Right lung (tissue), 5 donors: ENCODE results near the gene TPSB2. TPM values are rescaled to one million over a fixed set of nuclear protein-coding genes. Genes with fewer than 3 reads are reported as not detected.
"Not testable (repeated sequence)": the region's sequence is repeated elsewhere in the genome, so short reads cannot be mapped to it uniquely, and the experiment has no call there.

ENCODE experiments used
- DNase-seq, 2 donors: peaks; one replicate each; pipeline ENCODE4 v3.0.0-alpha.2; 2013
- polyA plus RNA-seq, 5 donors: library from polyadenylated mRNA; unstranded; fragments of 120-200 nt; gene quantifications; one replicate each; pipeline versions ENCODE4 v1.2.1 to v1.2.3, GENCODE V29; 2013; ENCODE audit warnings: inconsistent platforms in 1 of 5, low replicate concordance in 1 of 5; ENCODE audit not compliant: insufficient read length in 5 of 5, insufficient read depth in 1 of 5

Gene TPSB2
- polyA plus RNA-seq, 5 donors, result 0.13 to 0.19 (median 0.19) TPM; not detected in 2

DNA sequence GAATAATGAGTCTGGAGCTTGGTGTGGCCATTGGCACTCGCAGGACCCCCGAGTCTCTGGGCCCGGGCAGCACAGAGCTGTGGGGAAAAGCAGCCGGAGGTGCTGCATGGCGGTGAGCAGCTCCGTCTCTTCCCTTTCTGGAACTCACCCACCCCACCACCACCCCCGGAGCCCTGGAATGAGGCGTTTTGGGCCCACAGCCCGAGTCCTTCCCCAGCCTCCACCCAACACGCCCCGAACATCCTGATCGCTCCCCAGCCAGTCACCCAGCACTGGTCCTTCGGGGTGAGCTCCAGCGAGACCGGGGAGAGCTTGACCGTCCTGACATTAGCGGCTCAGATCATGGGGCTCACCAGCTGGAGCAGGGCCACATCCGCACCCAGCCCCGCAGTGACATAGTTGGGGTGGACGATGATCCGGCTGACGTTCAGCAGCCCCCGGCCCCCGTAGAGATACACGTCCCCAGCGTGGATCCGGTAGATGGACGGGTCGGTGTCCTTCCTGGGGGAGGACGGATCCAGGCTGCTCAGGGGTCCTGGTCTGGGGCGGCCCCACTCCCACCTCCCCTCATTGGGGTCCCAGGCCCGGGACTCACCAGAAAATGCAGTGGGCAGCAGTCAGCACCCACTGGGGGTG, 32.3 kb upstream of the TPSB2 start:
- no peak for DNase-seq

DNA sequence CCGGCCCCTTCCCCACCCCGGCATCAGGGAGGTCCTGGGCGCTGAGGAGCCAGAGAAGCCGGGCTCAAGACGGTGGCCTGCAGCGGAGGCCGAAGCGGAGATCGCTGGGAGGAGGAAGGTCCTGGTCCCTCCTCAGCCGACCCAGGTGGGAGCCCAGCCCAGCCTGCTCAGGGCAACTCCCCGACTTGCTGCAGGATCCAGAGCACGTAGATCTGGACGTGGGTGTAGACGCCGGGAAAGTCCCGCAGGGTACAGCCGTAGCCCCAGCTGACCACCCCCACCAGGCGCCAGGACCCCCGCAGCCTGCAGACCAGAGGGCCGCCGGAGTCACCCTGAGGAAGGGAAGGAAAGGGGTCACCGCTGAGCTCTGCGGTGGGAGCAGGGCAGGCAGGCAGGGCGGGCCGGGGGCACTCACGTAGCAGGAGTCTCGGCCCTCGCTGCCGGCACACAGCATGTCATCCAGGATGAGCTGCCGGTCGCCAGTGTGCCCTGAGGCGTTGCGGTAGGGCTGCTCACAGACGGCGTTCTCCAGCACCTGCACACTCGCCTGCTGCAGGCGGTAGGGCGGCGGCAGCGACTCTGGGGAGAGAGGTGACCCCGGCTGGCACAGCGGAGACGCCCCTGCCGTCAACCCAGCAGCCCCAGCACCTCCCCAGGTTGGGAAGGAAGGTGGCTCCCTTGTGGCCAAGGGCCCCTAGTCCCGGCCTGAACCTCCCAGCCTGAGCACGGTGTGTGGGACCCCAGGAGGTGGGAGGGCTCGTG, 31.3 kb upstream of the TPSB2 start:
- no peak for DNase-seq

DNA sequence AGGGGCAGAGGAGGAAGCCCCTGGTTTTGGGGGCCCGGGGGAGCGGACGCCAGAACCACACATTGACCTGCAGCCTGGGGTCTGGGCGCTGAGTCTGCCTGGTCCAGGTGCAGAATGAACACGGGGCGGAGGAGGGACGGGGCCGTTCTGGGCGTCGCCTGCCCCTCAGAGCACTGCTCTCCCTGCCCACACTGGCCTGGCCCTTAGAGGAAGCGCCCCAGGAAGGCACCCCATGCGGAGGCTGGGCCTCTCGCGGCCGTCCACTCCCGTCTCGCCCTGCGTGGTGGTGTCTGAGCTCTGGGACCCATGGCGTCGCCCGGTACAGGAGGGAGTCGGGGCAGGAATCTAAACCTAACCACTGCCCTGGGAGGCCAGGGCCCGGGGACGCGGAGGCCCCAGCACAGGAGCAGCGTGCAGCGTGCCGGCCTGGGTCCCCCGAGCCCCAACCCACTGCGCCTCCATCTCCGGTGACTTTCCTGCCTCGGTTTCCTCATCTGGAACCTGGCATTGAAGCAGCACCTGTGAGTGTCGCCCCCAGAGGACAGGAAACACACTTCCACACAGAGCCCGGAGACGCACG, 30.2 kb upstream of the TPSB2 start:
- no peak for DNase-seq

DNA sequence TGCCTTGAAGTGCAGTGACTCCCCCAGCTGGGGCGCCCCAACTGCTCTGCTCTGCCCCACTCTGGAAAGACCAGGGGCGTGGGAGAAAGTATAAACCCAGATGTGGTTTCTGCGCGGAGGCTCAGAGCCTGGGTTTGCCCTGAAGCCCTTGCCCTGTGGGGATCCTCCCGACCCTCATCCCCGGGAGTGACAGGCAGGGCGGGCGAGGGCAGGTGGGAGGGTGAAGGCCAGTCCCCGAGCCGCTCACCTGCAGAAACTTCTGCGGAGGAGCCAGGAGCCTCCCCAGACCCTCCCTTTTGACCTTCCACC, 29.7 kb upstream of the TPSB2 start:
- DNase-seq, result no peak

DNA sequence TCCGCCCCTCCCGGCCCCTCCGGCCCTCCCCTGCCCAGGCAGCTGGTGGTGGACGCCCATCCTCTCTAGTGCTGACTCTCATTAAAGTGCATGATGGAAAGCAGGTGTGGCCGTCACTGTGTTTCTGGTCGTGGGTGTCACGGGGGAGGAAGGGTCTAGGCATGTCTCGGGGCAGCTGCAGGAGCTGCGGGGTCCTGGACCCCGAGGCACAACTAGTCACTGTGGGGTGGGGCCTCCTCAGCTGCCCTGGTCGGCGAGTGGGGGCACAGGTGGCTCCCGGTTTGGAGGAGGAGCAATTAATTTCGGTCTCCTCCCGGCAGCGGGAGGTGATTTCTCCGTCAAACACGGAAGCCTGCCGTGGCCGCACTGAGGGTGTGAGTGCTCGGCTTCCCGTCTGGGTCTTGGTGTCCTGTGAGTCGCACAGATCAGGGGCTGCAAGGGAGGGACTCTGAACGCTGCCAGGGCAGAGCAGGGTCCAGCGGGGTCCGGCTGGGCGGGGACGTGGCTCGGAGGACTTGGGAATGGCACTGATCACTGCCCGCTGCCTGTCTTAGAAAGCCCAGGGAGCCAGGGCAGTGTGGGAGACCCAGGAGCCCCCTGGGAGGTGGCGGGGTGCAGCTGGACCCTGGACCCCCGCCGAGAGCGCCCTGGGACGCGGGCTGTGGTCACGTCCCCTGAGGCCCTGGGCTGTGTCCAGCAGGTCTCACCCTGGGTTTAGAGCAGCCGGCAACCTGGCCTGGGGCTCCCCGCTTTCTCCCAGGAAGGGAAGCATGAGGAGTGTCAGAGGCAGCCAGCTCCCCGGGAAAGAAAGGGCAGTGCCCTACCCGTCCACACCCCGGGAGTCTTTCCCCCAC, 29.1 kb upstream of the TPSB2 start:
- DNase-seq, result no peak

DNA sequence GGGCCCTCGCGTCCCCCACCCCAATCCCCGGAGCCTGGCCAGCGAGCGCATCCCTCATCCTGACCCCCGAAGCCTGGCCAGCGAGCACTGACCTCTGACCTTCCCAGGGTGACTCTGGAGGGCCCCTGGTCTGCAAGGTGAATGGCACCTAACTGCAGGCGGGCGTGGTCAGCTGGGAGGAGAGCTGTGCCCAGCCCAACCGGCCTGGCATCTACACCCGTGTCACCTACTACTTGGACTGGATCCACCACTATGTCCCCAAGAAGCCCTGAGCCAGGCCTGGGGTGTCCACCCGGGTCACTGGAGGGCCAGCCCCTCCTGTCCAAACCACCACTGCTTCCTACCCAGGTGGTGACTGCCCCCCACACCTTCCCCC, 28.2 kb upstream of the TPSB2 start:
- DNase-seq, result no peak

DNA sequence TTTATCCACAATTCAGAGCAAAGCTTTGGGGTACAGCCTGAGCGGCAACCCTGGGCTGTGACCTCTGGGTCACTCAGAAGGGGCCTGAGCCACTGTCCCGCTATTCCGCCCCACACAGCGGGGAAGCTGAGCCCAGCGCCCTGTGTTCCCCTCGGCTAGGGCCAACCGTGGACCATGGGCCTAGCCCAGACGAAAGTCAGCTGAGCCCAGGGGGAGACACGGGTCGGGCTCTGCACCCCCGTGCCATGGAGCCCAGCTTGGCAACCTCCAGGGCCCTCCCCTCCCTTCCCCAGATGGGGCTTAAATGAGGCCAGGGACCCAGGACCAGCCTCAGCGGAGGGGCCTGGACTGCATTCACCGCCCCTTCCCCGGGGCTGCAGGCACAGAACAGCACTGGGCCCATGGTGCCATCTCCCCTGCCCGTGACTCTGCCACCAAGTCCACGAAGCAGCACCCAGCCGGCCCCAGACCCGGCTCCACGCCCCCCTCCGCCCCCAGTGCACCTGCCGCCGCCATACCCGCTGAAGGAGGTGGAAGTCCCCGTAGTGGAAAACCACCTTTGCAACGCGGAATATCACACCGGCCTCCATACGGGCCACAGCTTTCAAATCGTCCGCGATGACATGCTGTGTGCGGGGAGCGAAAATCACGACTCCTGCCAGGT, 27.7 kb upstream of the TPSB2 start:
- no peak for DNase-seq

DNA sequence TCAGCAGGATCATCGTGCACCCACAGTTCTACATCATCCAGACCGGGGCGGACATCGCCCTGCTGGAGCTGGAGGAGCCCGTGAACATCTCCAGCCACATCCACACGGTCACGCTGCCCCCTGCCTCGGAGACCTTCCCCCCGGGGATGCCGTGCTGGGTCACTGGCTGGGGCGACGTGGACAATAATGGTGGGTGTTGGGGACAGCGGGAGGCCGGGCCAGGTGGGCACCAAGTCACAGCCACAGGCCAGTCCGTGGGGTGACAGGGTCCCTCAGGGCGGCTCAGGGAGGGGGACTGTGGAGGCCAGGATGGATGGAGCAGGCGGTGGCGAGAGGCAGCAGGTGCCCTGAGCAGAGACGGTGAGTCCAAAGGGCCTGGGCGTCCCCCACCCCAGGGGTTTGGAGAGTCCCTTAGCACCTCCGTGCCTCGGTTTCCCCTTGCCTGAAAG, 26.9 kb upstream of the TPSB2 start:
- DNase-seq, result no peak

DNA sequence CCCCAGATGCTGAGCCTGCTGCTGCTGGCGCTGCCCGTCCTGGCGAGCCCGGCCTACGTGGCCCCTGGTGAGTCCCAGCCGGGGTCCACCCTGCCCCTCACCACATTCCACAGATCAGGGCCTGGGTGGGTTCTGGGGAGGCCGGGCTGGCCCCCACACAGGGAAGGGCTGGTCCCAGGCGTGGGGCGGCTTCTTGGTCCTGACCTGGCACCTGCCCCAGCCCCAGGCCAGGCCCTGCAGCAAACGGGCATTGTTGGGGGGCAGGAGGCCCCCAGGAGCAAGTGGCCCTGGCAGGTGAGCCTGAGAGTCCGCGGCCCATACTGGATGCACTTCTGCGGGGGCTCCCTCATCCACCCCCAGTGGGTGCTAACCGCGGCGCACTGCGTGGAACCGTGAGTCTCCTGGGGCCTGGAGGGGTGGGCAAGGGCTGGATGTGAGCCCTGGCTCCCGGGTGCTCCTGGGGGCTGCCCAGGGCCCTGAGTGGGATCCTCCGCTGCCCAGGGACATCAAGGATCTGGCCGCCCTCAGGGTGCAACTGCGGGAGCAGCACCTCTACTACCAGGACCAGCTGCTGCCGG, 26.4 kb upstream of the TPSB2 start:
- not testable (repeated sequence) for DNase-seq

DNA sequence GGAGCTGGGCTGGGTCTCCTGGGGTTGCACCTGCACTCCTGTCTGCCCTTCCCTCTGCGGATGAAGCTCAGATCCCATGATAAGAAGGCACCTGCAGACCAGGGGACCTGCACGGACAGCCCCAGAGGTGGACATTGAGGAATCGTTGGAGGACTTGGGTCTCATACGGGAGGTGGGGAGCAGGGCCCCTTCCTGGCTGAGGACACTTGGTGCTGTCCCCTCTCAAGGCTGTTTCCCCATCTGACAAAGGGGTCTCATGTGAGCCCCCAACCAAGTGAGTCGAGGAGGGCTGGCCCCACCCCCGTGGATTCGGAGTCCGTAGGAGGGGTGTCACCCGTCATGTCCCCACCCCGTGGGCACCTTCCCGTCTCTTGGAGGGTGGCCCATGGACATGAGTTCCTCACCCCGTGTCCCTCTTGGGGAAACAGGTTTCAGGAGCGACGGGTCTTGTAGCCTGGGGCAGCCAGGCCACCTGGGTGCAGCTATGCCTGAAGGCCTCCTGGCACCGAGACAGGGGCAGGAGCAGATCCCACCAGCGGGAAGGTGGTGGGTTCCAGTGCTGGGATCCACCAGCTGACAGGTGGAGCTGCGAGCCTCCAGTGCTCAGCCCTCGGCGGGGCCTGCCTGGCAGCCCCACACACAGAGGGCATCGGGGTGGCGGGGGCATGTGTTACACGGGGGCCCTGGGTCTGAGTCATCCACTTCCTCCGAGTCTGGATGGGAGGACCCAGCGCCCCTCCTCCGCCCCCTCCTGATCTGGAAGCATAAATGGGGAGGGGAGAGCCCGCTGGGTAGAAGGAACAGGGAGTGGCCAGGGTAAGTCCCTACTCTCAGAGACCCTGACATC, 25.5 kb upstream of the TPSB2 start, which contains the start of gene TPSD1:
TPSD1 (plus strand) TSS at position 794 of the 847 bp plus-strand sequence. CDS start 212 bp downstream, outside the sequence.
- not testable (repeated sequence) for DNase-seq

DNA sequence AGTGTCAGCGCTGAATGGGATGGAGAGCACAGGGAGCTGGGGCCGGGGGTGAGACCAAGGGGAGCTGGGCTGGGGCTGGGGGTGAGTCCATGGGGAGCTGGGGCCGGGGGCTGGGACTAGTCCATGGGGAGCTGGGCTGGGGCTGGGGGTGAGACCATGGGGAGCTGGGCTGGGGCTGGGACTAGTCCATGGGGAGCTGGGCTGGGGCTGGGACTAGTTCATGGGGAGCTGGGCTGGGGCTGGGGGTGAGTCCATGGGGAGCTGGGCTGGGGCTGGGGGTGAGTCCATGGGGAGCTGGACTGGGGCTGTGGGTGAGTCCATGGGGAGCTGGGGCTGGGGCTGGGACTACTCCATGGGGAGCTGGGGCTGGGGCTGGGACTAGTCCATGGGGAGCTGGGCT, 24.8 kb upstream of the TPSB2 start:
- DNase-seq, result not testable (repeated sequence)

DNA sequence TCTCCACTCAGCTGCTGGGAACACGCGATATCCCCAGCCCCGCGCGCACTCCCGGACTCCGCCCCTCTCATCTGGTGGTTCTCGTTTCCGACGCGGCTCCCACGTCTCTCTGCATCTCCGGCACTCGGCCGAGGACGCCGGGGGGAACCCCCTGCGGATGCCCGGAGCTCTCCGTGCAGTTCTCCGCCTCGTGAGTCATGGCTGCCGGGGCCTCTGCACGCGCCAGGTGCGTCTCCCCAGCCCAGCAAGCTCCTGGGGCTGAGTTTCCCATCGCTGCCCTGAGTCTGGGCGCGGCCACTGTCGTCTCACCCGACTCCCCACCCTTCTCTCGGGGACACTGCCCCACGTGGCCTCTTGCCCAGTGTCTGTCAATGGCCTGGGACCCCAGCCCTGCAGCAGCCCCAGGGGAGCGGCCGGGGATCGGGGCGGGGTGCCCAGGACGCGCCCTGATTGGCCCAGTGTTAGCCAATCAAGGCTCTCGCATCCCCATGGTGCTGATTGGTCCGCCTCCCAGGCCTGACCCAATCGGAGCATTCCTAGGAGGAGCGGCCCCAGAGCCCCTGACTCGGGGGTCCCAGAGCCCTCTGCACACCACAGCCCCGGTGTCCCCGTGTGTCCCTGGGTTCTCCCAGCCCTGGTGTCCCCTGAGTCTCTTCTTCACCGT, 23.8 kb upstream of the TPSB2 start:
- not testable (repeated sequence) for DNase-seq

DNA sequence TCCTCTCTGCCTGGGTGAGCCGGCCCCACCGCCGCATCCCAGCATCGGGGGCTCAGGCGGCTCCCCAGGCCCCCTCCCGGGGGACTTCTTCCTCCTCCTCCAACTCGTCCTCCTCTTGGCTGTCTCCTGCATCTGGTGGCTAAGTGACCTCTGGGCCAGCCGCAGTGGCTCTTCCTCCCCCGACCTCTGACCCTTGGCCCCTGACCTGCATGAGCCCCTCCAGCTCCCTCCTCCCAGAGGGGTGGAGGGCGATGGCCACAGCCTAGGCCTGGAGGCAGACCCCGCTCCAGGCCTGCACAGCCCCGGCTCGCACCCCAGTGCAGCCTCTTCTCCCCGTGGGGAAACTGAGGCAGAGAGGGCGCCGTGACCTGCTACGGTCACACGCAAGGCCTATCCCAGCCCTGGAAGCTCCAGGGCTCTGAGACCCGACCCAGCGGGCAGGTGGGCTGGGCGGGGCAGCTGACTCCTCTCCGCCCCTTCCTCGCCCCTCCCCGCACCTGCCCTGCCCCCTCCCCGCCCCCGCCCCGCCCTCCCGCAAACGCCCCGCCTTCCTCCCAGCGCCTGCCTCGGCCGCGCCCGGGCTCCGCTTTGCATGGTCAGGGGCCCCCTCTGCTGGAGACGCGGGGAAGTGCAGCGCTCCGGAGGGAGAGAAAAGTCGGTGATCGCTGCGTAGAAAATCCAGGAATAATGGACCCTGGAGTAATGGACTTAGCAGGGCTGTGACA, 19.2 kb upstream of the TPSB2 start:
- not testable (repeated sequence) for DNase-seq

DNA sequence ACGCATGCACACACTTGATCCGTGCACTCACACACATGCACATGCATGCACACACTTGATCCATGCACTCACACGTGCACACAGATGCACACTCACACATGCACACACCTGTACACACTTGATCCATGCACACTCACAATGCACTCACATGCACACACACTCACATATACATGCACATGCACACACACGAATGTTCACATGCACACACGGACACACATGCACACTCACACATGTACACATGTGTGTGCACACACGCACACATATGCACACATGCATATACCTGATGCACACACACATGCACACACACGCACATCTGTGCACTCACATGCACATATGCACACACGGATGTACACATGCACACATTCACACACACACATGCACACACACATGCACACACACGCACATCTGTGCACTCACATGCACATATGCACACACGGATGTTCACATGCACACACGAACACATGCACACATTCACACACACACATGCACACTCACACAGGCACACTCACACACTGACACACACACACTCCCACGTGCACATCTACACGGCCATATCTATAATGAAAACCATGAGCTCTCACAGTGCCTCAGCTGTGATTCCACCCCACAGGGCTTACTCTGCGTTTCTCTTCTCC, 18.0 kb upstream of the TPSB2 start:
- not testable (repeated sequence) for DNase-seq

DNA sequence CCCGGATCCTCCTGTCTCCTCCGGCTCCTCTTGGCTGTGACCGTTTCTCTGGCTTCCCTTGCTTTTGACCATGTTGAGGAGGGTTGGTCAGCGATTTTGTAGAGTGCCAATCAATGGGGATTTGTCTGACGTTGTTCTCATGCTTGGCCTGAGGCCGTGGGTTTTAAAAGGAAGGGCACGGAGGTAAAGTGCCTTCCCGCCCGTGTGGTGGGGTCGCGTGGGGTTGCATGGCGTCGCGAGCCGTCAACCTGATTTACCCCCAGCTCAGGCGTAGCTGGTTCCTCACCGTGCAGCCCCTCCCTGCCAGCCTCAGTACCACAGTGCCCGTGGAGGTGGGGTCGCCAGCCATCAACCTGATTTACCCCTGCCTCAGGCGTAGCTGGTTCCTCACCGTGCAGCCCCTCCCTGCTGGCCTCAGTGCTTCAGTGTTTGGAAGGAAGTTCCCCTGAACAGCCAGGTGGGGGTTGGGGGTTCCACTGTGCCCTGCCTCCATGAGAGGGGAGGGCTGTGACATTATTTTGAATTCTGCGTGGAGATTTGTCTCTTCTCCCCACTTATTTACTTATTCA, 15.6 kb upstream of the TPSB2 start:
- DNase-seq, result no peak

DNA sequence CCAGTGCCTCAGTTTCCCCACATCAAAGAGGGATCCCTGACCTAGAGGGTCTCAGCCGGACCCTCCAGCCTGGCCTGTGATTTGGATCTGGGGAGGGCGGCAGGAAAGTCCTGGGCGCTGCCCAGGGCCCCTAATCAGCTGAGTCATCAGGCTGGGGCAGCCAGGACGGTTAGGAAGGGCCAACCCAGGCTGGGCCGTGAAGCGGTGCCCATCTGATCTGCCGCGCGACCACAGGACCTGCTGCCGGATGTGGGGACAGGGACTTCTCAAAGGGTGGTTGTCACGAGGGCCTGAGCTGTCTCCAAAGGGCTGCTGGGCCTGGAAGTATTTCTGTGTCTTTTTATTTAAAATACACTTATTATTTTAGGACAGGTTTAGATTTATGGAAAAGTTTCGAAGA, 14.9 kb upstream of the TPSB2 start:
- no peak for DNase-seq

DNA sequence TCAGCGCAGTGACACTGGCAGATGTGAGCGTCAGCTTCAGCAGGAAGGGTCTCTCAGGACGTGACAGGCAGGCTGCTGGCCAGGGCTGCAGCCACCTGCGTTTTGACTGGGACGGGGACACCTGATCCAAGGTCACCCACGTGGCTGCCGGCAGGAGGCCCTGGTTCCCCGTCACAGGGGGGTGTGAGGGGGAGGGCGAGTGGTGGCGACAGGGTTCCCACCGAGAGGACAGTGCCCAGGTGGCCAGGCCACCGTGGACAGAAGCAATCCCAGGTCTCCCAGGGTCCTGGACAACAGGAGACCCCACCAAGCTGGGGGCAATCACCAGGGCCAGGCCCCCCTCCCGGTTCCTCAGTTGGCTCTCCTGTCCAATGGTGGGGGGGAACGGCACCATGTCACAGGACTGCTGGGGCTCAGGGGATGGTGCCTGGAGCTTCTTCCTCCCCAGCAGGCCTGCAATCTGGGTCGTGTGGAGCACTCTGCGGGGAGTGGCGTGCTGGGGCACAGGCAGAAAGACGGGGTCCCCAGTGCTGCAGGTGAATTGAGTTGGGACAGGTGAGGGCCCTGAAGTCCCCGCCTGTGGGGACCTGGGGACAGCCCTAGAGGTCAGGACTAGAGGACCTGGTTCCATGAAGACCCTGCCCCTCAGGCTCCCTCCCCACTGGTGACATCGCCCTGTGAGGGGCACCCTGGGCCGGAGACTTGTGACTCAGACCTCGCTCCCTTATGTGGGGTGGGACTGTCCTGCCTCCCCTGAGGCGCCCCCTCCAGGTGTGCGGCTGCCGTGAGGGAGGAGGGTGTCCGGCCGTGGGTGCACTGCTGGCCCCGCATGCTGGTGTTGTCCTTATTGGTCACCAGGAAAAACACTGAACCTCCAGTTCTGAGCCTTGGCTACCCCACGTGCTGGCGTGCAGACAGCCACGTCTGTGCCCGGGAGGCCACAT, 14.2 kb upstream of the TPSB2 start:
- not testable (repeated sequence) for DNase-seq
